8988T (cell line): ENCODE measurements around the gene RNF7.
"Not testable (repeated sequence)": the region's sequence is repeated elsewhere in the genome, so short reads cannot be mapped to it uniquely, and the experiment has no call there.

Experiments used
- DNase-seq: peaks from one replicate; pipeline ENCODE4 v3.0.0; 2011

RNF7 gene

GRCh38 chr3:141735770-141736465 is 2.2 kb upstream of the RNF7 start:
- DNase-seq: no peak

- no peak for DNase-seq
These were observed 1.0 kb upstream of the RNF7 start for GRCh38 chr3:141737093-141737492.

- no peak for DNase-seq
These were observed 448 bp upstream of the RNF7 start for GRCh38 chr3:141737678-141738021.

GRCh38 chr3:141738891-141739363 is 829 bp downstream of the RNF7 start:
- DNase-seq: no peak

- DNase-seq: no peak
These were observed 1.6 kb downstream of the RNF7 start for GRCh38 chr3:141739731-141740130.

GRCh38 chr3:141740349-141740748 is 2.3 kb downstream of the RNF7 start:
- DNase-seq: no peak

- no peak for DNase-seq
These were observed 5.2 kb downstream of the RNF7 start for GRCh38 chr3:141743305-141743704.

GRCh38 chr3:141746962-141747361 is 8.9 kb downstream of the RNF7 start:
- no peak for DNase-seq

- no peak for DNase-seq
These were observed 15.3 kb downstream of the RNF7 start for GRCh38 chr3:141753399-141753798.

- no peak for DNase-seq
These were observed 15.9 kb downstream of the RNF7 start for GRCh38 chr3:141754032-141754431.

GRCh38 chr3:141762552-141762951 is 24.5 kb downstream of the RNF7 start:
- not testable (repeated sequence) for DNase-seq

GRCh38 chr3:141763088-141763750 is 25.1 kb downstream of the RNF7 start, which contains the start of gene GRK7:
Gene GRK7 (plus strand): TSS chr3:141763408. CDS start chr3:141778285, 14,877 bp downstream.
- DNase-seq: no peak

GRCh38 chr3:141764045-141764444 is 25.9 kb downstream of the RNF7 start:
- DNase-seq: no peak

- no peak for DNase-seq
These were observed 26.4 kb downstream of the RNF7 start for GRCh38 chr3:141764465-141764864.

- no peak for DNase-seq
These were observed 26.9 kb downstream of the RNF7 start for GRCh38 chr3:141764986-141765385.

- DNase-seq: no peak
These were observed 29.0 kb downstream of the RNF7 start for GRCh38 chr3:141767066-141767465.

- DNase-seq: no peak
These were observed 31.3 kb downstream of the RNF7 start for GRCh38 chr3:141769221-141769894.

- no peak for DNase-seq
These were observed 35.6 kb downstream of the RNF7 start for GRCh38 chr3:141773676-141774075.

- no peak for DNase-seq
These were observed 38.3 kb downstream of the RNF7 start for GRCh38 chr3:141776376-141776775.

- DNase-seq: no peak
These were observed 38.8 kb downstream of the RNF7 start for GRCh38 chr3:141776885-141777284.

GRCh38 chr3:141777957-141778813 is 40.1 kb downstream of the RNF7 start:
- no peak for DNase-seq

GRCh38 chr3:141779667-141780066 is 41.6 kb downstream of the RNF7 start:
- no peak for DNase-seq

GRCh38 chr3:141782386-141782932 is 44.4 kb downstream of the RNF7 start:
- no peak for DNase-seq
